ENCODE data around the gene TMED6.

The TMED6 gene

DNA sequence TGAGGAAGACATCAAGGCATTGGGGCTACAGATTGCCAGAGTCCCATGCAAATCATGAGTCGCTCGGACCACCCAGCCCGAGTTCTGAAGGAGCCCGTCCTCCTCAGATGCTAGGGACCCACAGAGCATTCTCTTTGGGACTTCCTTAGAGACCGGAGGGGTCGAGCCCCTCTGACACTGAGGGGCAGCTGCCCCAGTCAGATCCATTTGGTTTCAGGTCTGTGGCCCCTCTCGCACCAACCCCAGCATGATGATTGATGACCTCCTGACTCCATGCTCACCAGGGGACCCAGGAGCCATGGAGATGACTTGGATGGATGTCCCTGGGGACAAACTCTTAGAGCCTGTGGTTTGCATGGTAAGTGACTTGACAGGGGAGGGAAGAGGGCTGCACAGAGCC, 29.2 kb downstream of the TMED6 start:
- no peak for DNase-seq

DNA sequence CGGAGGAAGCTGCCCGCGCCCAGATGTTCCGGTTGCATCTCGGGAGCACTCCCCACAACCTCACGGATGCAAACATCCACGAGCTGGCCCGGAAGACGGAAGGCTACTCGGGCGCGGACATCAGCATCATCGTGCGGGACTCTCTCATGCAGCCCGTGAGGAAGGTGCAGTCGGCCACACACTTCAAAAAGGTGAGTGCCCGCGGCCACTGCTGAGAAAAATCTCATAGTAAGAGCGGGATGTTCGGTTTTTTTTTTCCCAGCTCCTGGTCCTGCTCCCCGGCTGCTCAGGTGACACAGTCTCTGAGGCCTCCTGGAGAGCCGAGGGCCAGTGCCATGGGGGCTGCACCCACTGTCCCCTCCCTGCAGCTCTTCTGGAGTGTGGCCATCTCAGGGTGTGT, 30.5 kb downstream of the TMED6 start:
- DNase-seq, result no peak

DNA sequence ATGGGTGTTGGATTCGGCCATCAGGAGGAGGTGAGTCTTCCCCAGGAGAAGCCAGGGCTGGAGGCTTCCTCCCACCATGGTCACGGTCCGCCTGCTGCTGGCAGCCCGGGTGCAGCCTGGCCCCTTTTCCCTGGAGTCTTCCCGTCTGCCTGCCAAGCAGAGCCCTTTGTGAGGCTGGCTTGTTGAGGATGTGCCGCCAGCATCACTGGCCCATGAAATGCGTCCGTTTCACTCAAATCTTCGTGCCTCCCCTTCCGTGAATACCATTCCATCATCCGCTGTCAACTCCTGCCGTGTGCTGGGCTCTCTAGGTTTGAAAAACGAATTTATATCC, 30.9 kb downstream of the TMED6 start:
- no peak for DNase-seq

- DNase-seq, result no peak
Measured at GRCh38 chr16:69319826-69320739, 31.5 kb downstream of the TMED6 start.

DNA sequence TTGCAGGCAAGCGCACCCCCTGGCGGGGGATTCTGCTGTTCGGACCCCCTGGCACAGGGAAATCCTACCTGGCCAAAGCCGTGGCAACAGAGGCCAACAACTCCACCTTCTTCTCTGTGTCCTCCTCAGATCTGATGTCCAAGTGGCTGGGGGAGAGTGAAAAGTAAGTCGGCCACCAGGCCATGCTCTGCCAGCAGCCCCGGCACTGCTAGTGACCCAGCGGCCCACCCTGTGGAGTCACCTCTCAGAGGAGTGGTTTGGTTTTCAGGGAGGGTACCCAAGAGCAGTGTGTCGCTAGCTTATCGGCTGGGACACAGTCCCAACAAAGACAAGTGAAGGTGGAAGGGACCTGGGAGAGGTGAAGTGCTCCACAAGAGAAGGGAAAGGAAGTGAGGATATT, 32.2 kb downstream of the TMED6 start:
- no peak for DNase-seq

- no peak for DNase-seq
Measured at GRCh38 chr16:69318911-69319289, 32.7 kb downstream of the TMED6 start.

- DNase-seq, result no peak
Measured at GRCh38 chr16:69318177-69318910, 33.2 kb downstream of the TMED6 start.

GRCh38 chr16:69316595-69317034, 35.0 kb downstream of the TMED6 start:
- no peak for DNase-seq

GRCh38 chr16:69315486-69316311, 35.9 kb downstream of the TMED6 start:
- no peak for DNase-seq

DNA sequence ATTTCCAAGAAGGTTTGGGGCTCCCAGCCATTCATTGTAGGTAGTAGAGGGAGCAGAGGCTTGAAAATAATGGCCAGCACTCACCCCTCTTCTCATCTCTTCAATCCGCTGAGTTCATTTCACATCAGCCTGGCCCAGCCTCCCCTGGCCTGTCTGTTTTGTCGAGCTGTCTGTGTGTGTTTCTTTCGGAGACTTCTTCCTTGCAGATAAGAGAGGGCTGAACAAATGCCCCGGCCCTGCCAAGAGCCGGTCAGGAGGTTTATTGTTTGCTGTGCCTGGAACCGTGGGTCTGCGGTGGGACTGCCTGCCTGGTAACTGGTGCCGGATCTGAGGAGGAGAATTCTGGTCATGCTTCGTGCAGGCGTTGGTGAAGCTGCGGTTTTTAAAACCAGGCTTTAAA, 37.1 kb downstream of the TMED6 start:
- no peak for DNase-seq

DNA sequence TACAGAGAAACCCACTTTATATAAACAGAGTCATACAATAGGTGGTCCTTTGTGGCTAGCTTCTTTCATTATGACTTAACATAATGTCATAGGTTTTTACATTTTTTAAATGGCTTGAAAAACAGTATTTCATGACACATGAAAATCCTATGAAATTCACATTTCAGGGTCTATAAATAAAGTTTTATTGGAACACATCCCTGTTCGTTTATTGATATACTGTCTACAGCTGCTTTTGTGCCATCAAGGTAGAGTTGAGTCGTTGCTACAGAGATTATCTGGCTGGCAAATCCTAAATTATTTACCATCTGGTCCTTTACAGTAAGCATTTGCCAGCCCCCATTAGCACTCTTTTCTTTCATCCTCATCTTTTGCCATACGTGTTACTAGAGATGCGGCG, 38.1 kb downstream of the TMED6 start:
- no peak for DNase-seq

- DNase-seq, result peak; percentile 26
Measured at GRCh38 chr16:69311533-69312387, 39.8 kb downstream of the TMED6 start.

GRCh38 chr16:69310653-69311532, 40.7 kb downstream of the TMED6 start, which contains the start of gene VPS4A:
Gene VPS4A, plus strand, starts transcription at chr16:69311350. Its CDS starts 162 bp downstream, at chr16:69311512.
- peak; percentile 97 for DNase-seq

DNA sequence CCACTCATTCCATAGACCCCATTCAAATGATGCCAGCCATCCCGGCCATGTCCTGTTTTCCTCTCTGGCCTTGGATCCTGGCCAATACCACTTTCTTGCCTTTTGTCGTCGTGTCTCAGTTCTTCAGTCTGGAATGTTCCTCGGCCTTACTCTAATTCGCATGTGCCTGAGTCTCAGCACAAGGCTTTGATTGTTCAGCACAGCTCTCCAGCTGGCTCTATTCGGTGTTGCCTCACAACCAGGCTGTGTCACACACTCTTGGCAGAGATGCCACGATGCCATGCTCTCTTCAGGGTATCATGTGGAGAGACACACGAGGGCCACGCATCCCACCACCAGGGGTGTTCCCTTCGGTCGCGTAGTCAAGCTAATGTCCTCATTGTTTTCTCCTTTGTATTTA, 42.3 kb downstream of the TMED6 start:
- DNase-seq, result no peak

DNA sequence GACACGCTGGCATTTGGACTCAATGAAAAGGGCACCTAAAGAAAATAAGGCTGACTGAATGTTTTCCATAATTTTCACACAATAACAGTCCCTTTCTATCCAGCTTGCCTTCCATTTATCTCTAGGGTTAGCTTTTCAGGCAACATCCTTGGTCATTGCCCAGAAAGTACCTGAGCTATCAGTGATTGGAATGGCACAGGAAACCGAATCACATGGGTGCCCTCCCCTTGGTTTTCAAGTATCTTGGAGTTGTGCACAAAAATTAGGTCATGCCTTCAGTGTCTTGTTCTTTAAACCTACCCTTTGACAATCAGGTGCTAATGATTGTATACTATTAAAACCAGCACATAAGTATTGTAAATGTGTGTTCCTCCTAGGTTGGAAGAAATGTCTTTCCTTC, 43.7 kb downstream of the TMED6 start:
- no peak for DNase-seq

DNA sequence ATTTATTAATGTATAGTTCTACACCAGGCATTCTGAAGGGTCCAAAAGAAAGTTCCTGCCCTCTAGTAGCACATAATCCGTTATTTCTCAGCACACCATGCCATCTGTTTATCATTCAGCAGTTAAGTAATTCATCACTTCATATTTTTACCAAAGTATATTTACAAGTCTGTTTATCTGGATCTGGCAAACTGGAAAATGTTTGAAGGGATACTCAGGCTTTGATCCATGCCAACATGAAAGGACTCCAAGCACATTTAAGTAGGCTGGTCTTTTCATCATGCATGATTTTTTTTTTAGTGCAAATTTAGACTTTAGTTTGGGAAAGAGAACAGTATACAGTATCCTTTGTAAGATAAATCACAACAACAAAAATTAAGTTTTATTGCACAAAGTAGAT, 44.5 kb downstream of the TMED6 start:
- DNase-seq, result no peak

- DNase-seq, result no peak
Measured at GRCh38 chr16:69306031-69306430, 45.6 kb downstream of the TMED6 start.

GRCh38 chr16:69302301-69302700, 49.3 kb downstream of the TMED6 start:
- no peak for DNase-seq

GRCh38 chr16:69301861-69302260, 49.7 kb downstream of the TMED6 start:
- no peak for DNase-seq

GRCh38 chr16:69301187-69301586, 50.4 kb downstream of the TMED6 start:
- DNase-seq, result no peak

DNA sequence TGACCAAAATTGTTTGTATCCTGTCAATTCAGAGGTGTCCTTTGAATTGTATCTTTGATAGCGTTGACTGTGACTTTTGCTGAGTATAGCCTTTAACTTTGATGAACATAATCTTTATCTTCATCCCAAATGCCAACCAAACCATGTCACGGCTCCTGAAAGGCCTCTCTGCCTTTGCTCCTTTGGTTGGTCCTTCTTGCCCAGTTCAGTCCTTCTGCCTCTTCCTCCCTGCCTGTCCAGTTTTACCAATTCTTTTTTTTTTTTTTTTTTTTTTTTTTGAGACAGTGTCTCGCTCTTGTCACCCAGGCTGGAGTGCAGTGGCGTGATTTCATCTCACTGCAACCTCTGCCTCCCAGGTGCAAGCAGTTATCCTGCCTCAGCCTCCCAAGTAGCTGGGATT, 53.3 kb downstream of the TMED6 start:
- no peak for DNase-seq

All from stimulated activated naive CD4-positive, alpha-beta T cell treated with Interleukin-2 at 50 U/mL for 16 hours (primary cell).